Stimulated activated naive CD8-positive, alpha-beta T cell treated with anti-CD3 and anti-CD28 coated beads, Interleukin-15, Interleukin-2, amounts not matched to agents 100 ng/mL and 50 ng/mL, for 24 hours (primary cell): ENCODE measurements around the gene TTYH3.

ENCODE experiments used
- H3K27ac Mint-ChIP-seq: one replicate; pipeline ENCODE4 v1.8.0; 2021; ENCODE audit warnings: mild to moderate bottlenecking, mixed read lengths
- H3K27me3 Mint-ChIP-seq: one replicate; pipeline ENCODE4 v1.8.0; 2021; ENCODE audit warnings: mixed read lengths
- H3K36me3 Mint-ChIP-seq: one replicate; pipeline ENCODE4 v1.8.0; 2021; ENCODE audit warnings: low read depth, mixed read lengths
- H3K4me1 Mint-ChIP-seq: one replicate; pipeline ENCODE4 v1.8.0; 2021; ENCODE audit warnings: low read depth, mixed read lengths
- H3K4me3 Mint-ChIP-seq: one replicate; pipeline ENCODE4 v1.8.0; 2021; ENCODE audit warnings: mild to moderate bottlenecking, mixed read lengths
- H3K9me3 Mint-ChIP-seq: one replicate; pipeline ENCODE4 v1.8.0; 2021; ENCODE audit warnings: mixed read lengths

The TTYH3 gene

DNA sequence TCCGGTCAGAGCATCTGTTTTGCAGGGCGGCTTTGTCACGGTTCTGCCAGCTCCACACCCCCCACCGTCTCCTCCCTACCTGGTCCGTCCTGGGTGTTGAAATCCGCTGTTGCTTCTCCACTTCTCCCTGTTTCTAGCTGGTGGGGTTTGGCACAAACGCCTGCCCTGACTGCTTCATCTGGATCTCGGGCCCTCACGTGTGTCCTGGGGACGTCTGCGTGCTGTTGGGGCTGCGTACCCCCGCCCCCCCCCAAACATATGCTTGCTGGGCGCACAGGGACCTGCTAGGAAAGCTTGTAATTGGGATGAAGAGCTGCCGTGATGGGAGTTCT lies 67.5 kb downstream of the TTYH3 start:
- Mint-ChIP-seq H3K36me3 (no peaks in the 10 kb centered on the region), H3K27ac (no peak overlapping the region), H3K4me3 (peak overlapping the region; percentile 47), H3K27me3 (peaks cover 19% of the 10 kb centered on the region), H3K4me1 (peaks cover 22% of the 10 kb centered on the region), H3K9me3 (no peaks in the 10 kb centered on the region)

- no peak overlapping the region for H3K27ac Mint-ChIP-seq
- no peak overlapping the region for H3K4me3 Mint-ChIP-seq
- peaks cover 19% of the 10 kb centered on the region for H3K27me3 Mint-ChIP-seq
- no peaks in the 10 kb centered on the region for H3K36me3 Mint-ChIP-seq
- no peaks in the 10 kb centered on the region for H3K9me3 Mint-ChIP-seq
- H3K4me1 Mint-ChIP-seq, result peaks cover 22% of the 10 kb centered on the region
Measured at GRCh38 chr7:2700141-2700850, 68.5 kb downstream of the TTYH3 start.

GRCh38 chr7:2701424-2701823 lies 69.6 kb downstream of the TTYH3 start:
- no peaks in the 10 kb centered on the region for H3K9me3 Mint-ChIP-seq
- no peaks in the 10 kb centered on the region for H3K36me3 Mint-ChIP-seq
- H3K4me1 Mint-ChIP-seq, result peaks cover 22% of the 10 kb centered on the region
- no peak overlapping the region for H3K27ac Mint-ChIP-seq
- H3K27me3 Mint-ChIP-seq, result peaks cover 19% of the 10 kb centered on the region
- no peak overlapping the region for H3K4me3 Mint-ChIP-seq

DNA sequence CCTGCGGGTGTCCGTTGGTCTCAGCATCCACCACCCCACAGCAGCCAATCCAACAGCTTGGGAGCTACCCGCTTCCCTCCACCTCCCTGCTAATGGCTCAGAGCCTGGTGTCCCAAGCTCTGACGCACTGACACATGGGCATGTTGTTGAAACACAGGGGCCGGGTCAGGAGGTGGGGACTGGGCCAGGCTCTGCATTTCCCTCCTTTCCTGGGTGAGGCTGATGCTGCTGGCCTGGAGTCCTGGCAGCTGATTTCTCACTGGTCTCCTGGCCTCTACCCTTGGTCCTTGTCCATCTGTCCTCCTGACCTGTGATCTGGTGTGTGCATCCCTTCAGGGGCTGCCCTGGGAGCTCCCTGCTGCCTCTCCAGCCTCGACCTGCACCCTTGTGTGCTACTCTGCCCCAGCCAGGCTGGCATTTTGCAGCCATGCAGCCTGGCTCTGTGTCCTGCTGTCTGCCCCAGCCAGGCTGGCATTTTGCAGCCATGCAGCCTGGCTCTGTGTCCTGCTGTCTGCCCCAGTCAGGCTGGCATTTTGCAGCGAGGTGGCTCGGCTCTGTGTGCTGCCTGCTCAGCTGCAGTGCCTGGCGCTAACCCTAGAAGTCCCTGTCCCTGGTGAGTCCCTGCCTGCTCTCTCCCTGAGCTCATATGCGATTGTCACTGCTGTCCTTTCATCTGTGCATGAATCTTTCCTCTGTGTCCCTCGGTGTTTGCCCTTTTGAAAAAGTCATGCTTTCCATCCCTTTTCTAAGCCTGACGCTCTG lies 70.2 kb downstream of the TTYH3 start:
- peaks cover 22% of the 10 kb centered on the region for H3K4me1 Mint-ChIP-seq
- no peaks in the 10 kb centered on the region for H3K36me3 Mint-ChIP-seq
- H3K9me3 Mint-ChIP-seq, result no peaks in the 10 kb centered on the region
- no peak overlapping the region for H3K4me3 Mint-ChIP-seq
- H3K27ac Mint-ChIP-seq, result no peak overlapping the region
- peaks cover 19% of the 10 kb centered on the region for H3K27me3 Mint-ChIP-seq

DNA sequence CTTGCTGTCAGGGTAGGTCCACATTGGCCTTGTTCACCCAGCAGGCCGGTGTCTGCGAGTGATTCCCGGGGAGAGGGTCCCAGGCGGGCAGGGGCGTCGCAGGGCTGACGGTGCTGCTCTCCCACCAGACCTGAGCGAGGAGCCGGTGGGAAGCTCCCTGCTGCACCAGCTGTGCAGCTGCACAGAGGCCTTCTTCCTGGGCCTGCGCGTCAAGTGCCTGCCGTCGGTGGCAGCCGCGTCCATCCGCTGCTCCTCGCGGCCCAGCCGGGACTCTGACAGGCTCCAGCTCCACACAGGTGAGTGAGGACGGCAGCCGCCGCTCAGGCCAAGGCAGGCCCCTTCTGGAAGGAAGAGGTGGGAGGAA lies 70.8 kb downstream of the TTYH3 start:
- peaks cover 22% of the 10 kb centered on the region for H3K4me1 Mint-ChIP-seq
- H3K27ac Mint-ChIP-seq, result no peak overlapping the region
- H3K9me3 Mint-ChIP-seq, result no peaks in the 10 kb centered on the region
- peaks cover 16% of the 10 kb centered on the region for H3K27me3 Mint-ChIP-seq
- no peaks in the 10 kb centered on the region for H3K36me3 Mint-ChIP-seq
- H3K4me3 Mint-ChIP-seq, result no peak overlapping the region

GRCh38 chr7:2705371-2706096 lies 73.7 kb downstream of the TTYH3 start:
- H3K9me3 Mint-ChIP-seq, result no peaks in the 10 kb centered on the region
- H3K27ac Mint-ChIP-seq, result no peak overlapping the region
- H3K27me3 Mint-ChIP-seq, result peaks cover 9% of the 10 kb centered on the region
- peaks cover 12% of the 10 kb centered on the region for H3K4me1 Mint-ChIP-seq
- no peaks in the 10 kb centered on the region for H3K36me3 Mint-ChIP-seq
- H3K4me3 Mint-ChIP-seq, result no peak overlapping the region

- Mint-ChIP-seq H3K36me3 (no peaks in the 10 kb centered on the region), H3K27me3 (peaks cover 15% of the 10 kb centered on the region), H3K4me1 (peaks cover 20% of the 10 kb centered on the region), H3K4me3 (no peak overlapping the region), H3K9me3 (no peaks in the 10 kb centered on the region), H3K27ac (no peak overlapping the region)
Measured at GRCh38 chr7:2706685-2707126, 74.9 kb downstream of the TTYH3 start.

DNA sequence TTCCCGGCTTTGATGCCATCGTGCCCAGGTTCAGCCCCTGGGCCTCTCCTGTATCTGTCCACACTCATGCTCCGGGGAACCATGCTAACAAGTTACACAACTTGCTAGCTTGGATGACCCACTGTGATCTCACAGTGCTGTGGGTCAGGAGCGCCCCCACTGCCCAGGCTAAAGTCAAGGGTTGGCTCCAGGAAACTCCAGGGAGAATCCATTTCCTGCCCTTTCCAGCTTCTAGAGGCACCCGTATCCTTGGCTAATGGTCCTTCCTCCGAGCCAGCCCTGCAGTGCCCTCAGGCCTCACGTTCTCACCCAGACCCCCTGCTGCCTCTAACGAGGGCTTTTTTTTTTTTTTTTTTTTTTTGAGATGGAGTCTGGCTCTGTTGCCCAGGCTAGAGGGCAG lies 75.7 kb downstream of the TTYH3 start:
- Mint-ChIP-seq H3K27me3 (peaks cover 11% of the 10 kb centered on the region), H3K4me3 (no peak overlapping the region), H3K9me3 (no peaks in the 10 kb centered on the region), H3K4me1 (peaks cover 20% of the 10 kb centered on the region), H3K36me3 (no peaks in the 10 kb centered on the region), H3K27ac (no peak overlapping the region)

- no peak overlapping the region for H3K27ac Mint-ChIP-seq
- H3K4me3 Mint-ChIP-seq, result no peak overlapping the region
- no peaks in the 10 kb centered on the region for H3K9me3 Mint-ChIP-seq
- H3K36me3 Mint-ChIP-seq, result no peaks in the 10 kb centered on the region
- H3K4me1 Mint-ChIP-seq, result peaks cover 20% of the 10 kb centered on the region
- H3K27me3 Mint-ChIP-seq, result peaks cover 10% of the 10 kb centered on the region
Measured at GRCh38 chr7:2708041-2708440, 76.3 kb downstream of the TTYH3 start.

- Mint-ChIP-seq H3K4me3 (no peak overlapping the region), H3K27me3 (peaks cover 9% of the 10 kb centered on the region), H3K36me3 (no peaks in the 10 kb centered on the region), H3K27ac (no peak overlapping the region), H3K4me1 (peaks cover 20% of the 10 kb centered on the region), H3K9me3 (no peaks in the 10 kb centered on the region)
Measured at GRCh38 chr7:2708547-2709310, 76.9 kb downstream of the TTYH3 start.

DNA sequence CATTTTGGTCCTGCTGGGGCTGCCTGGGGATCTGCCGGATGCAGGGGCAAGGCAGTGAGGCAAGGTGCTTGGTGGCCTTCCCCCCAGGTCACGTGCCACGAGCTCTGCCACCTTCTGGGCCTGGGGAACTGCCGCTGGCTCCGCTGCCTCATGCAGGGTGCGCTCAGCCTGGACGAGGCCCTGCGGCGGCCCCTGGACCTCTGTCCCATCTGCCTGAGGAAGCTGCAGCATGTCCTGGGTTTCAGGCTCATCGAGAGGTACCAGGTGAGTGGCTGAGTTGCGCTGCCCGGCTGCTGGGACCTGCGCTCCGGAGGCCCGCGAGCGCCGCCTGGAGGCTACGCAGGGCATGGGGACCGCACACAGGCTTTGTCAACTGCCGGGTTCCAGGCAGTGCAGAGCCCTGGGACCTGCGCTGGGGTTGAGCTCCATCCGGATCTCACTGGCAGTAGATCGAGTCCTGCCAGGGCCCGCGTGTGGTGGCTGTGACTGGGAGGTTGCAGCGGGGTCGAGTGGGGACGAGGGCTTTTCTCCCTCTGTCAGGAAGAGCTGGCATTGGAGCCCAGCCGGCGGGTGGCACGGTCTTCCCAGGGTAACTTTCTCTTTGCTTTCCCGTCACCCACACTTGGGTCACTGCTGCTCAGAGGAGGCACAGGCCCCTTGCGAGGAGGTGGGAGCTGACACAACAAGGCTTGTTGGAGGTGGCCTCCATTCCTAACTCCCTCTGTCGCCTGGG lies 77.9 kb downstream of the TTYH3 start:
- Mint-ChIP-seq H3K4me1 (peaks cover 26% of the 10 kb centered on the region), H3K27me3 (peaks cover 19% of the 10 kb centered on the region), H3K36me3 (peaks cover 3% of the 10 kb centered on the region), H3K27ac (no peak overlapping the region), H3K4me3 (peak overlapping the region; percentile 21), H3K9me3 (no peaks in the 10 kb centered on the region)

DNA sequence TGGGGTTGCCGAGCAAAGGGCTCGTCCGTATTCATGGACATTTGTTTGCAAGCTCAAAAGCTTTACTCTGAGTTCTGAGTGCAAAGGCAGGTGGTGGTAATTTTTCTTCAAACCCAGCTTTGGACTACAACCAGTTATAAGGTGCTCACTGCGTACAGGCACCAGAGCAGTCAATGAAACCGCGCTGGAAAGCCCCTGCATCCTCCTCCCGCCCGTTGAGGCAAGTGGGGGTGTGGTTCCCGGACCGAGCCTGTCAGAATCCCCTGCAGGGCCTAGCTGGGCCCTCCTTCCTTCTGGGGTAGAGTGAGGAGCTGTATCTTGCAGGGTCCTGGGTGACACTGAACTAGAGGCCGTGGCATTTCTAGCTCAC lies 78.5 kb downstream of the TTYH3 start:
- Mint-ChIP-seq H3K36me3 (peaks cover 8% of the 10 kb centered on the region), H3K9me3 (no peaks in the 10 kb centered on the region), H3K27ac (no peak overlapping the region), H3K4me1 (peaks cover 32% of the 10 kb centered on the region), H3K27me3 (peaks cover 24% of the 10 kb centered on the region), H3K4me3 (peak overlapping the region; percentile 21)

GRCh38 chr7:2710901-2711551 lies 79.2 kb downstream of the TTYH3 start:
- H3K4me3 Mint-ChIP-seq, result peak overlapping the region; percentile 21
- H3K9me3 Mint-ChIP-seq, result no peaks in the 10 kb centered on the region
- no peak overlapping the region for H3K27ac Mint-ChIP-seq
- H3K36me3 Mint-ChIP-seq, result peaks cover 10% of the 10 kb centered on the region
- peaks cover 26% of the 10 kb centered on the region for H3K27me3 Mint-ChIP-seq
- peaks cover 39% of the 10 kb centered on the region for H3K4me1 Mint-ChIP-seq
